T-cell (primary cell): Measurements from ENCODE around the gene BABAM2. TPM values are rescaled to one million over a fixed set of nuclear protein-coding genes. Genes with fewer than 3 reads are reported as not detected.

Experiments used
- ATAC-seq, 4 experiments: fragments of 200-7000 bp in 3 of 4; fragments of 150-1000 bp in 1 of 4; cut with Tn5 transposase; replicated peaks in 1 of 4; 1 replicate in 3 of 4; 2 replicates in 1 of 4; pipeline ENCODE4 v1.10.0; 2021; ENCODE audit warnings: moderate library complexity in 3 of 4, mild to moderate bottlenecking in 2 of 4, moderate number of reproducible peaks in 1 of 4
- CTCF ChIA-PET, 2 donors: fragments of 300-600 bp; sonication (Branson Sonifier 250); formaldehyde crosslinking; loops; one replicate each; lab custom pipeline; 2022; ENCODE audit warnings: antibody characterized with exemption in 2 of 2; lab: Charles Lee
- POLR2A ChIA-PET, 2 donors: fragments of 300-600 bp; sonication (Branson Sonifier 250); formaldehyde crosslinking; loops; one replicate each; lab custom pipeline; 2022; ENCODE audit warnings: antibody characterized with exemption in 2 of 2; lab: Charles Lee
- DNase-seq, 35 experiments: peaks; one replicate each; pipeline versions ENCODE4 v3.0.0 to v3.0.0-alpha.2; 2013 to 2023
- H3K27ac ChIP-seq: one replicate; pipeline ENCODE4 v1.5.1; 2013; ENCODE audit warnings: low read length
- H3K27me3 ChIP-seq, 2 experiments: replicated peaks in 1 of 2; 1 replicate in 1 of 2; 2 replicates in 1 of 2; pipeline versions ENCODE4 v1.6.1 to v1.7.0; 2013; ENCODE audit warnings: low read length in 1 of 2, mixed read lengths in 1 of 2; ENCODE audit not compliant: control insufficient read depth in 2 of 2, insufficient read depth in 2 of 2; ENCODE audit errors: extremely low read depth in 1 of 2
- H3K36me3 ChIP-seq, 2 donors: 1 replicate in 1 of 2; 2 replicates in 1 of 2; pipeline versions ENCODE4 v1.6.1 to v1.7.0; 2013; ENCODE audit warnings: low read length in 1 of 2; ENCODE audit not compliant: control insufficient read depth in 2 of 2, insufficient read depth in 1 of 2; ENCODE audit errors: extremely low read depth in 1 of 2
- H3K4me1 ChIP-seq, 2 experiments: 1 replicate in 1 of 2; 2 replicates in 1 of 2; pipeline versions ENCODE4 v1.6.1 to v1.7.0; 2013; ENCODE audit warnings: low read length in 2 of 2, mixed read lengths in 1 of 2; ENCODE audit not compliant: insufficient read depth in 2 of 2, control insufficient read depth in 1 of 2; ENCODE audit errors: extremely low read depth in 1 of 2
- H3K4me3 ChIP-seq, 2 donors: 1 replicate in 1 of 2; 2 replicates in 1 of 2; pipeline versions ENCODE4 v1.5.1 to v1.7.0; 2013; ENCODE audit warnings: mild to moderate bottlenecking in 2 of 2, low read length in 1 of 2, moderate library complexity in 1 of 2; ENCODE audit not compliant: control insufficient read depth in 1 of 2; ENCODE audit errors: extremely low read depth in 1 of 2
- H3K9me3 ChIP-seq: 2 replicates; pipeline ENCODE4 v1.7.0; 2013
- H3K27ac Mint-ChIP-seq, 2 donors: one replicate each; pipeline ENCODE4 v1.8.0; 2020 to 2021; ENCODE audit warnings: mild to moderate bottlenecking in 2 of 2, mixed read lengths in 2 of 2
- H3K27me3 Mint-ChIP-seq, 2 donors: one replicate each; pipeline ENCODE4 v1.8.0; 2021 to 2022; ENCODE audit warnings: mixed read lengths in 2 of 2
- H3K36me3 Mint-ChIP-seq: one replicate; pipeline ENCODE4 v1.8.0; 2021; ENCODE audit warnings: mixed read lengths
- H3K4me1 Mint-ChIP-seq, 3 donors: one replicate each; pipeline ENCODE4 v1.8.0; 2020 to 2022; ENCODE audit warnings: mixed read lengths in 3 of 3, mild to moderate bottlenecking in 1 of 3
- H3K4me3 Mint-ChIP-seq, 3 donors: one replicate each; pipeline ENCODE4 v1.8.0; 2020 to 2022; ENCODE audit warnings: mild to moderate bottlenecking in 3 of 3, mixed read lengths in 3 of 3, moderate library complexity in 3 of 3
- H3K9me3 Mint-ChIP-seq, 3 donors: one replicate each; pipeline ENCODE4 v1.8.0; 2020 to 2022; ENCODE audit warnings: mixed read lengths in 3 of 3
- WGBS: methylation state at CpG from one replicate; pipeline ENCODE4 v1.1.5; 2013; ENCODE audit warnings: missing lambda C conversion rate; ENCODE audit not compliant: insufficient coverage; 5-methylcytosine and 5-hydroxymethylcytosine counted together
- total RNA-seq, 35 experiments: library from RNA in 6 of 35; stranded (reverse) in 6 of 35; fragments of 120-200 nt in 1 of 35; gene quantifications; one replicate each; pipeline versions ENCODE4 v1.2.1 to v1.2.4 and lab custom pipeline; 2013 to 2026

Gene BABAM2
- total RNA-seq, 5 donors from 2014 or later (not counting 1 experiment from before 2014, with no cell fraction given), result 28.4 to 45.2 (median 37.4) TPM

- H3K9me3 ChIP-seq, result no peaks in the 10 kb centered on the region
- ChIA-PET CTCF (no interaction called here), POLR2A (no interaction called here)
- no peak overlapping the region for H3K27ac ChIP-seq
- H3K4me1 ChIP-seq, result no peaks in the 10 kb centered on the region
- Mint-ChIP-seq H3K4me1 (peaks cover 0 to under 1% (median 0%) of the 10 kb centered on the region in 3 donors), H3K27ac (no peak overlapping the region), H3K36me3 (peaks cover 18% of the 10 kb centered on the region), H3K27me3 (no peaks in the 10 kb centered on the region), H3K9me3 (no peaks in the 10 kb centered on the region), H3K4me3 (no peak overlapping the region)
- no peak overlapping the region for H3K4me3 ChIP-seq
- DNase-seq (no peak), ATAC-seq (no peak)
- no peaks in the 10 kb centered on the region for H3K36me3 ChIP-seq
- H3K27me3 ChIP-seq, result no peaks in the 10 kb centered on the region
- WGBS, result 92% methylated on average over 4 of the region's 4 CpGs
Measured at GRCh38 chr2:28188436-28188835, 297.9 kb downstream of the BABAM2 start.

- Histone ChIP-seq H3K4me3 (no peak overlapping the region), H3K36me3 (no peaks in the 10 kb centered on the region), H3K27ac (no peak overlapping the region), H3K4me1 (no peaks in the 10 kb centered on the region), H3K9me3 (no peaks in the 10 kb centered on the region), H3K27me3 (no peaks in the 10 kb centered on the region)
- Mint-ChIP-seq H3K27ac (no peak overlapping the region), H3K4me1 (peaks cover 0 to 6% (median 3%) of the 10 kb centered on the region in 3 donors), H3K4me3 (no peak overlapping the region), H3K27me3 (no peaks in the 10 kb centered on the region), H3K36me3 (peaks cover 23% of the 10 kb centered on the region), H3K9me3 (no peaks in the 10 kb centered on the region)
- ChIA-PET POLR2A (interaction anchor here in 1 of 2 donors (0.5 to 0.7 kb wide), 3 partner anchors 10 to 533 kb away, joined by 3 to 12 read pairs (median 9); no protein-coding TSS in a partner anchor), CTCF (no interaction called here)
- DNase-seq, result no peak
- 83% methylated on average over 6 of the region's 10 CpGs for WGBS
- no peak for ATAC-seq
Measured at GRCh38 chr2:28193630-28194403, 303.3 kb downstream of the BABAM2 start.

- no peaks in the 10 kb centered on the region for H3K4me1 Mint-ChIP-seq
- Histone ChIP-seq H3K27me3 (no peaks in the 10 kb centered on the region), H3K9me3 (no peaks in the 10 kb centered on the region), H3K36me3 (no peaks in the 10 kb centered on the region), H3K4me3 (no peak overlapping the region), H3K4me1 (no peaks in the 10 kb centered on the region), H3K27ac (no peak overlapping the region)
- H3K4me3 Mint-ChIP-seq, result no peak overlapping the region
- ChIA-PET POLR2A (no interaction called here), CTCF (no interaction called here)
- H3K27me3 Mint-ChIP-seq, result no peaks in the 10 kb centered on the region
- no peak for DNase-seq
- H3K27ac Mint-ChIP-seq, result no peak overlapping the region
- no CpG with 5 or more reads among the region's 2 CpGs for WGBS
- ATAC-seq, result no peak
- peaks cover 55% of the 10 kb centered on the region for H3K36me3 Mint-ChIP-seq
- no peaks in the 10 kb centered on the region for H3K9me3 Mint-ChIP-seq
Measured at GRCh38 chr2:28199995-28200679, 309.6 kb downstream of the BABAM2 start.

- no peak overlapping the region for H3K27ac ChIP-seq
- no peaks in the 10 kb centered on the region for H3K9me3 ChIP-seq
- no peak overlapping the region for H3K4me3 Mint-ChIP-seq
- no peaks in the 10 kb centered on the region for H3K27me3 Mint-ChIP-seq
- 96% methylated on average over 5 of the region's 7 CpGs for whole genome bisulfite sequencing
- H3K4me1 ChIP-seq, result no peaks in the 10 kb centered on the region
- DNase-seq (no peak), ATAC-seq (no peak)
- H3K27me3 ChIP-seq, result no peaks in the 10 kb centered on the region
- ChIA-PET POLR2A (no interaction called here), CTCF (no interaction called here)
- H3K36me3 Mint-ChIP-seq, result peaks cover 55% of the 10 kb centered on the region
- no peak overlapping the region for H3K27ac Mint-ChIP-seq
- no peaks in the 10 kb centered on the region for H3K4me1 Mint-ChIP-seq
- H3K4me3 ChIP-seq, result no peak overlapping the region
- no peaks in the 10 kb centered on the region for H3K9me3 Mint-ChIP-seq
- H3K36me3 ChIP-seq, result no peaks in the 10 kb centered on the region
Measured at GRCh38 chr2:28201671-28202180, 311.2 kb downstream of the BABAM2 start.

- DNase-seq (no peak), ATAC-seq (no peak)
- no CpG with 5 or more reads among the region's 3 CpGs for WGBS
- Mint-ChIP-seq H3K27me3 (no peaks in the 10 kb centered on the region), H3K4me1 (no peaks in the 10 kb centered on the region), H3K4me3 (no peak overlapping the region), H3K36me3 (peaks cover 47% of the 10 kb centered on the region), H3K9me3 (no peaks in the 10 kb centered on the region), H3K27ac (no peak overlapping the region)
- no peaks in the 10 kb centered on the region for H3K4me1 ChIP-seq
- no peaks in the 10 kb centered on the region for H3K36me3 ChIP-seq
- ChIA-PET POLR2A (interaction anchor here in 1 of 2 donors (0.7 kb wide), 1 partner anchor 229 kb away, joined by 13 read pairs; no protein-coding TSS in a partner anchor), CTCF (no interaction called here)
- H3K27me3 ChIP-seq, result no peaks in the 10 kb centered on the region
- H3K27ac ChIP-seq, result no peak overlapping the region
- H3K9me3 ChIP-seq, result no peaks in the 10 kb centered on the region
- H3K4me3 ChIP-seq, result no peak overlapping the region
Measured at GRCh38 chr2:28202719-28203118, 312.2 kb downstream of the BABAM2 start.

GRCh38 chr2:28206762-28207161 lies 316.2 kb downstream of the BABAM2 start:
- DNase-seq (no peak), ATAC-seq (no peak)
- Histone ChIP-seq H3K36me3 (no peaks in the 10 kb centered on the region), H3K9me3 (no peaks in the 10 kb centered on the region), H3K27ac (no peak overlapping the region), H3K4me3 (no peak overlapping the region), H3K27me3 (no peaks in the 10 kb centered on the region), H3K4me1 (no peaks in the 10 kb centered on the region)
- ChIA-PET POLR2A (no interaction called here), CTCF (interaction anchor here in 1 of 2 donors (0.6 kb wide), 1 partner anchor 39 kb away, joined by 3 read pairs; no protein-coding TSS in a partner anchor)
- Mint-ChIP-seq H3K4me3 (no peak overlapping the region), H3K9me3 (no peaks in the 10 kb centered on the region), H3K4me1 (peaks cover 0 to under 1% (median 0%) of the 10 kb centered on the region in 3 donors), H3K27me3 (no peaks in the 10 kb centered on the region), H3K36me3 (peaks cover 39% of the 10 kb centered on the region), H3K27ac (no peak overlapping the region)
- no CpG with 5 or more reads among the region's 3 CpGs for WGBS
